Stimulated activated CD8-positive, alpha-beta memory T cell treated with anti-CD3 and anti-CD28 coated beads, Interleukin-12 subunit alpha, Interleukin-12 subunit beta, amount 100 ng/mL, for 1 hour (primary cell): Measurements from ENCODE around the gene USP32.
"Not testable (repeated sequence)": the region's sequence is repeated elsewhere in the genome, so short reads cannot be mapped to it uniquely, and the experiment has no call there.

Experiments used
- DNase-seq: peaks from one replicate; pipeline ENCODE4 v3.0.0-alpha.2; 2020; ENCODE audit warnings: low read depth

The USP32 gene

GRCh38 chr17:60372790-60373483 lies 19.0 kb downstream of the USP32 start:
- DNase-seq = no peak

GRCh38 chr17:60371818-60372510 lies 20.0 kb downstream of the USP32 start:
- DNase-seq = no peak

- DNase-seq = no peak
Observed at GRCh38 chr17:60371416-60371815, 20.5 kb downstream of the USP32 start.

GRCh38 chr17:60369727-60370126 lies 22.2 kb downstream of the USP32 start:
- DNase-seq = no peak

- DNase-seq = no peak
Observed at GRCh38 chr17:60363700-60364405, 28.1 kb downstream of the USP32 start.

- DNase-seq = no peak
Observed at GRCh38 chr17:60362329-60362728, 29.6 kb downstream of the USP32 start.

GRCh38 chr17:60361889-60362288 lies 30.0 kb downstream of the USP32 start:
- no peak for DNase-seq

GRCh38 chr17:60359415-60359814 lies 32.5 kb downstream of the USP32 start:
- no peak for DNase-seq

GRCh38 chr17:60358606-60359225 lies 33.2 kb downstream of the USP32 start:
- no peak for DNase-seq

GRCh38 chr17:60356940-60357339 lies 35.0 kb downstream of the USP32 start:
- DNase-seq = no peak

- no peak for DNase-seq
Observed at GRCh38 chr17:60355663-60356594, 36.0 kb downstream of the USP32 start.

GRCh38 chr17:60354223-60354622 lies 37.7 kb downstream of the USP32 start:
- DNase-seq = no peak

- no peak for DNase-seq
Observed at GRCh38 chr17:60353773-60354172, 38.2 kb downstream of the USP32 start.

GRCh38 chr17:60352569-60352968 lies 39.4 kb downstream of the USP32 start:
- no peak for DNase-seq

GRCh38 chr17:60352071-60352470 lies 39.9 kb downstream of the USP32 start:
- no peak for DNase-seq

GRCh38 chr17:60351012-60351695 lies 40.8 kb downstream of the USP32 start:
- DNase-seq = no peak

- DNase-seq = no peak
Observed at GRCh38 chr17:60348616-60349015, 43.3 kb downstream of the USP32 start.

GRCh38 chr17:60345233-60345632 lies 46.7 kb downstream of the USP32 start:
- DNase-seq = no peak

- DNase-seq = not testable (repeated sequence)
Observed at GRCh38 chr17:60342492-60342891, 49.4 kb downstream of the USP32 start.

GRCh38 chr17:60335289-60335688 lies 56.6 kb downstream of the USP32 start:
- DNase-seq = no peak

GRCh38 chr17:60333628-60334031 lies 58.3 kb downstream of the USP32 start:
- no peak for DNase-seq
